Loucy (cell line): Measurements from ENCODE around the gene GABRA4.

Experiments used
- EZH2phosphoT487 ChIP-seq: fragments of 200-600 bp; IDR thresholded peaks from 2 replicates; pipeline ENCODE4 v1.6.1; 2018; ENCODE audit warnings: antibody characterized with exemption, mild to moderate bottlenecking, moderate library complexity, borderline replicate concordance
- TF ChIP-seq, protein P1 (sequence below): fragments of 200-600 bp; sonication (generic); conservative IDR thresholded peaks from 2 replicates; pipeline ENCODE4 v1.5.1; 2014; ENCODE audit warnings: mild to moderate bottlenecking, antibody characterized with exemption, low read length

- TF ChIP-seq, protein P1, sequence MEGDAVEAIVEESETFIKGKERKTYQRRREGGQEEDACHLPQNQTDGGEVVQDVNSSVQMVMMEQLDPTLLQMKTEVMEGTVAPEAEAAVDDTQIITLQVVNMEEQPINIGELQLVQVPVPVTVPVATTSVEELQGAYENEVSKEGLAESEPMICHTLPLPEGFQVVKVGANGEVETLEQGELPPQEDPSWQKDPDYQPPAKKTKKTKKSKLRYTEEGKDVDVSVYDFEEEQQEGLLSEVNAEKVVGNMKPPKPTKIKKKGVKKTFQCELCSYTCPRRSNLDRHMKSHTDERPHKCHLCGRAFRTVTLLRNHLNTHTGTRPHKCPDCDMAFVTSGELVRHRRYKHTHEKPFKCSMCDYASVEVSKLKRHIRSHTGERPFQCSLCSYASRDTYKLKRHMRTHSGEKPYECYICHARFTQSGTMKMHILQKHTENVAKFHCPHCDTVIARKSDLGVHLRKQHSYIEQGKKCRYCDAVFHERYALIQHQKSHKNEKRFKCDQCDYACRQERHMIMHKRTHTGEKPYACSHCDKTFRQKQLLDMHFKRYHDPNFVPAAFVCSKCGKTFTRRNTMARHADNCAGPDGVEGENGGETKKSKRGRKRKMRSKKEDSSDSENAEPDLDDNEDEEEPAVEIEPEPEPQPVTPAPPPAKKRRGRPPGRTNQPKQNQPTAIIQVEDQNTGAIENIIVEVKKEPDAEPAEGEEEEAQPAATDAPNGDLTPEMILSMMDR, result no peak
- TF ChIP-seq EZH2phosphoT487, result no peak
These were observed 93.3 kb downstream of the GABRA4 start for GRCh38 chr4:46900082-46900481.
